ENCODE measurements around the gene EIF4G1.

Gene EIF4G1

DNA sequence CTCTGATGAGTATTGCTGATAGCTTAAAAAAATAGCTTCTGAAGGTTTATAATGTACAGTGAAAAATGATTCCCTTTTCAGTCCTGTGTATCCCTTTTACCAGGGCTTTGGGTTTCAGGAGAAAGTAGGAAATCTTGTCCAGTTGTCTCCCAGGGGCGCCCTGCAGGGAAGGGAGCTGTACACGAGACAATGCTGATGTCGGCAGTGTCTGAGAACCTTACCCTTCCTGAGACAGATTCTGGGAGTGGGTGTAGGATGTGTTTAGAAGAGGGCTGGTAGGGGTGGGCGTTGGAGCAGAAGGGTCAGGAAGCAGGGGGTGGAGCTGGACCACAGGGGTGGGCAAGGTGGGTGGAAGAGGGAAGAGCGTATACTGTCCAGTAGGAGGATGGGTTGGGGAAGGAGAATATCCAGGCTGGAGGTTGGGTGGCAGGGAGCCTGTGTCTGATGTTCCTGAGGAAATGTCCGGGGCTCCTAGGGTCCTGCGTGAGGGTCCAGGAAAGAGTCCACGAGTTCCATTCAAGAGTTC lies 58.0 kb downstream of the EIF4G1 start:
- no peak for DNase-seq

DNA sequence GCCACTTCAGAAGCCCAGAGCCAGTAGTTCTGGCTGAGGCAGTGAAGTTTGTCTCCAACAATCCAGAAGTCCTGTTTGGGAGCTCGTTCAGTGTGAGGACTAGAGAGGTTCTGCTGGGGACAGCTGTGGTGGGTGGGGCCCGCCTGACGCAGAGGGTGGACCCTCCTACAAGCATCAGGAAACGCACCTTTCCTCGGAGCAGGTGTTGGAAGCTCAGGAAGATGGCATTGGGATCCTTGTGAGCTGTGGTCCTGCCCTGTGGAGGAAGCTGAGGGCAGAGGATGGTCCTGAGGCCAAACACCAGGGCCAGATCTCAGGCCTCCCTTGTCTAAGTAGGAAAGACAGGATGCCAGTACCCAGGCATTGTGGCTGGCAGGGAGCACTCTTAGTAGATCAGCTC lies 58.5 kb downstream of the EIF4G1 start:
- no peak for DNase-seq

DNA sequence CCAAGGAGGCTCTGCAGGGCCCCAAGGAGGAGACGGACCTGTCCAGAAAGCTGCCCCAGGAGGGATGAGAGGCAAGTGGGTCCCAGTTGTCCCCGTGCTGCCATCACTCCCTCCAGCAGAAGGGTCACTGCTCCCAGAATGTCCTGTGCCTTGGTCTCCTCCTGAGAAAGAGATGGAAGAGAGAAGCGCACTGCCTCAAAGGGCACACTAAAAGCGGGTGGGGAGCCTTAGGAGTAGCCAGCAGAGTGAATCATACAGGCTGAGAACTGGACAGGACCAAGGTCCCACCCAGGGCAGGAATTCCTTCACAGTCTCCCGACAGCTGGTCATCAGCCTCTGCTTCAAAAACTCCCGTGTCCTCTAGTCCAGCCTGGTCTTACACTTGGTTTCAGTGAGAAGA lies 59.0 kb downstream of the EIF4G1 start:
- DNase-seq, result no peak

DNA sequence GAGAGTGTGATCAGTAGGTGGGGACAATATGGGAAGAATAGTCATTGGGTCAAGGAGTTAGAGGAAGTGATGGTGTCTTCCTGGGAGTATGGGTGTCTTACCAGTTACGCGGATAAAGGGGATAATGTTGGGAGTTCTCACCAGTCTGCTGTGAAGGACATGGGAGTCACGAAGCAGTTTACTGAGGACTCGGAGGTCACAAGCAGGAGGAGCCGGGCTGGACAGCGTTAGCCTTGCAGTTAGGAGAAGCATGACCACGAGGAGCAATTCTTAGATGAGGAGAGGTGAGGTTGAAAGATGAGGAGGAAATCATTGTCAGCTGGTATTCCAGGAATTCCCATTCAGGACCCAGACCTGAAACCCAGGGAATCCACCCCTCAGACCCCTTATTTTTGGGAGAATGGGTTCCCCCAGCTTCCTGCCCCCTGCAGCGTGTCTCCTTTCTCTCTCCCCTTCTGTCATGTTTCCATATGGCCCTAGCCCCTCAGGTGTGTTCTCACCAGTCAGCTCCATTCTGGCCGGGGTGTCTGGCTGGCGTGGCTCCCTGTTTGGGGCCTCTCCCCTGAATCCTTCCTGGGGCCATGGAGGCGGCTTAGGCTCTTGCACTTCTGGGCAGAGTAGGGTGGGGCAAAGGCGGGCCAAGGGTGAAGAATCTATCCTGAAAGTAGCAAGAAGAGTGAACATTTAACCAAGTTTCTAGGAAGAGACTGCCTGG lies 61.5 kb downstream of the EIF4G1 start:
- DNase-seq, result no peak

DNA sequence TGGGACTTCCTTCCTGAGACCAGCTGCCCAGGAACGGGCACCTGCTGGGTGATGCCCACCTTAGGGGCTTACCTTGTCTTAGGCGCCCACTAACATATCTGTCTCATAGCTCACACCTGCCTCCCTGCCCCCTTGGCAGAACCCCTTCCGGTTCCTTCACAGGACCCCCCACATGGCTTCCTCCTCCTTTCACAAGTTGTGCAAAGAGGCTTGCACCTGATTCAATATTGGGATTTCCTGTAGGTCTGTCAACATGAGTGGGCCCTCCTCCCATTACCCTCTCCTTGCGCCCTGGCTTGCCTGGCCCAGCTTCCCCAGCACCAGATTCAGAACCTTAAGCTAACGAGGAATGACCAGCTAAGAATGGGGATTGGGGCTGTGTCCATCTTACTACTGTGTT lies 63.0 kb downstream of the EIF4G1 start:
- DNase-seq, result no peak

DNA sequence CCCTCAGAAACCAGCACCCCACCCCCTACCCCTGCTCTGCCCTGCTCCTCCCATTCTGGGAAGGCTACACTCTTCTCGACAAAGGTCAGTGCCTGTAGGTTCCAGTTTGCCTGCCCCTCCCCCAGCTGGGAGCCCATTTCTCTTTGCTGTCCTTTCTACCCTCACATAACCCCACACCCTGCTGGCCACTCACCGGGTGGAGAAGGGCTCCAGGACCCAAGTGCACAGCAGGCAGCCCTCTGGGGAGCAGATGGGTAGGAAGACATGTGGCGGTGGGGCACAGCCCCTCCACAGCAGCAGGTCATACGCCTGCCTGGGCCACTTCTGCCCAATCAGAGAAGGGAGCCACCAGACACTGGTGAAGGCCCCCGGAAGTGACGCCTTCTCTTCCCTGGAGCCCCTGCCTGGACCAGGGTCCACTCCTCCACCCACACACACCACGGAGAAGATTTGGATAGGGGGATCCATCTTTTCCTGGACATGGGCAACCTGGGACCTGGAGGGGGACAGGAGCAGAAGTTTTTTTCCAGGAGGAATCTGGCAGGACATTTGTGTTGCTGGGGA lies 63.6 kb downstream of the EIF4G1 start, which contains the start of gene THPO:
THPO (minus strand) TSS at position 326 of the 564 bp plus-strand sequence. CDS start 1,948 bp downstream, outside the sequence.
- DNase-seq, result no peak

DNA sequence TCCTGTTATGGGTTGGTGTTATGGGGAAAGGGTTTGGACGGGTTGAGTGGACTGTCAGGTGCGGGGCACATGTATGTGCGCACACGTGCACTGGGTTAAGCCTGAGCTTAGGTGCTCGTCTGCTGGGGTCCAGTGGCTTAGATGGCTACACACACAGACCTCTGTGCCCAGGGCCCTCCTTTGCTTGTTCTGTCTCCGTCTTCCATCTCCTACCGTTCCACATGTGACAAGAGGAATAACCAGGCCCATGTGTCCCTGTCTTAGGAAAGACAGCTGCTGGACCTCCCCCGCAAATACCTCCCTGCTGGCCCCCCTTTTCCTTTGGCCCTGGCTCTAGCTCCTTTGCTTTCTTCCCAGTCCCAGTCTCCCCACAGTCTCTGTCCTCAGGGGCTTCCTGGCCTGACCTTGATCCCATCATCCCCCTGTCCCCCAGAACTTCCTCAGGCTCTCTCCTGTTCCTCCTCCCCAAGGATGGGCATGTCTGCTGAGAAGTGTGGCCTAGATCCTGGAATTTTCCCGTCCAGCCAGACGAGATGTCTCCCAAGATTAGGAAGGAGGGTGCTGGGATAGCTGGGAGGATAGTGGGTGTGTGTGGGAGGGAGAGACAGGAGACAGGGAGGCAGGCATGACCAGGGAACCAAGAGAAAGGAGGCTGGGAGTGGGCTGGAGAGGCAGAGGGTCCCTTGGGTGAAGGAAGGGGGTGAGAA lies 64.4 kb downstream of the EIF4G1 start:
- no peak for DNase-seq

DNA sequence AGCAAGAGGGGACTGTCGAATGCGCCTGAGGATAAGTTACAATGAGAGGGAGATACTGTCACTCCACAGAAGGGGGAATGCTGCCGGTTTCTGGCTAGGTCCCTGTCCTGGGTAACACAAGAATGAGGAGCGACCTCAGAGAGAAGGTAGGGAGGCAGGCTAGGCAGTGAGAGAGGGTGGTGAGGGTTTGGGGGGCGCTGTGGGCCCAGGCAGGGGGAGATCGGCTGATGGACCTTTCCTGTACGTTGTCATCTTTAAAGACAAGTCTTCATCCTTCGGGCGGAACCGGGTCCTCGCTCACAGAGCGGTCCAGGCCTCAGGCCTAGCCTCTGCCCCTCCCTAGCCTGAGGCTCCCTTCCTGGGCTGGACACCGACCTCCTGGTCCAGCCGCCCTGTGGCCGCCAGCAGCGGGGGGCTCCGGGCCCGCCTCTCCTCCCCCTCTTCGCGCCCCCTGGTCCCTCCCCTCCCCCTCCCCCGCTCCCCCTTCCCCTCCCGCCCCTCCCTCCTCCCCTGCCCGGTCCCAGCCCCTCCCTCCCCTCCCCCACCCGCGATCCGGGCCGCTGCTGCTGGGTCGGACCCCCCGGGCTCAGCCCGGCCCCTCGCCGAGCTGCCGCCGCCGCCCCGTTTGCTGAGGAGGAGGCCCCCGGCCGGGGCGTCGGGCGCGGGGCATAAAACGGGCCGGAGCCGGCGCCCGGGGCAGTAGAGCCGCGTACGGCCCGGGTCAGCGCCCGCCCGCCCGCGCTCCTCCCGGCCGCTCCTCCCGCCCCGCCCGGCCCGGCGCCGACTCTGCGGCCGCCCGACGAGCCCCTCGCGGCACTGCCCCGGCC lies 65.2 kb downstream of the EIF4G1 start, which contains the start of gene CHRD:
CHRD (plus strand) TSS at position 697 of the 827 bp plus-strand sequence. CDS start 265 bp downstream, outside the sequence.
- no peak for DNase-seq

DNA sequence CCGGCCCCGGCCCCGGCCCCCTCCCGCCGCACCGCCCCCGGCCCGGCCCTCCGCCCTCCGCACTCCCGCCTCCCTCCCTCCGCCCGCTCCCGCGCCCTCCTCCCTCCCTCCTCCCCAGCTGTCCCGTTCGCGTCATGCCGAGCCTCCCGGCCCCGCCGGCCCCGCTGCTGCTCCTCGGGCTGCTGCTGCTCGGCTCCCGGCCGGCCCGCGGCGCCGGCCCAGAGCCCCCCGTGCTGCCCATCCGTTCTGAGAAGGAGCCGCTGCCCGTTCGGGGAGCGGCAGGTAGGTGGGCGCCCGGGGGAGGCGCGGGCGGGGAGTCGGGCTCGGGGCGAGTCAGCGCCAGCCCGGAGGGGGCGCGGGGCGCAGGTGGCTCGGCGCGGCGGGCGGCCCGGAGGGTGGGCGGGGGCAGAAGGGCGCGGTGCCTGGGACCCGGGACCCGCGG lies 65.8 kb downstream of the EIF4G1 start:
- DNase-seq, result no peak

DNA sequence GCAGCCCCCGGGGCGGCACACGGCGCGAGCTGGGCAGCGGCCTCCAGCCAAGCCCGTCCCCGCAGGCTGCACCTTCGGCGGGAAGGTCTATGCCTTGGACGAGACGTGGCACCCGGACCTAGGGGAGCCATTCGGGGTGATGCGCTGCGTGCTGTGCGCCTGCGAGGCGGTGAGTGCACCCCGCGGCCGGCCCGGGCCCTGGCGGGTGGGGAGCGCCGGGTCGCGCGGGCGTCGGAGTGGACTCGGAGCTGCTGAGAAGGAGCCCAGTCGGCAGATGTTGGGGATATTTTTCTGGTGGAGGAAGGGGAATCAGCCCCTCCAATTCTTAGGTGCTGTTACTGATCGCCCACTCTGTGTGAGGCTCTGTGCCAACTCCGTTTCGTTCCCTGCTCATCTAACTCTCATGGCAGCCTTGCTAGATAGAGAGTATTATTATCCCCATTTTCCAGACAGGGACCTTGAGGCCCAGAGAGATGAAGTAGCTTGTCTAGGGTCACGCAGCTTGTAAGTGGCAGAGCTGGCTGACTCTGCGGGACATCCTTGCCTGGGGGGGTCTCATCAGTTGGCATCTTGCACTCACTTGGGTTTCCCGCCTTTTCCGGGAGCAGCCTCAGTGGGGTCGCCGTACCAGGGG lies 66.3 kb downstream of the EIF4G1 start:
- DNase-seq, result no peak

DNA sequence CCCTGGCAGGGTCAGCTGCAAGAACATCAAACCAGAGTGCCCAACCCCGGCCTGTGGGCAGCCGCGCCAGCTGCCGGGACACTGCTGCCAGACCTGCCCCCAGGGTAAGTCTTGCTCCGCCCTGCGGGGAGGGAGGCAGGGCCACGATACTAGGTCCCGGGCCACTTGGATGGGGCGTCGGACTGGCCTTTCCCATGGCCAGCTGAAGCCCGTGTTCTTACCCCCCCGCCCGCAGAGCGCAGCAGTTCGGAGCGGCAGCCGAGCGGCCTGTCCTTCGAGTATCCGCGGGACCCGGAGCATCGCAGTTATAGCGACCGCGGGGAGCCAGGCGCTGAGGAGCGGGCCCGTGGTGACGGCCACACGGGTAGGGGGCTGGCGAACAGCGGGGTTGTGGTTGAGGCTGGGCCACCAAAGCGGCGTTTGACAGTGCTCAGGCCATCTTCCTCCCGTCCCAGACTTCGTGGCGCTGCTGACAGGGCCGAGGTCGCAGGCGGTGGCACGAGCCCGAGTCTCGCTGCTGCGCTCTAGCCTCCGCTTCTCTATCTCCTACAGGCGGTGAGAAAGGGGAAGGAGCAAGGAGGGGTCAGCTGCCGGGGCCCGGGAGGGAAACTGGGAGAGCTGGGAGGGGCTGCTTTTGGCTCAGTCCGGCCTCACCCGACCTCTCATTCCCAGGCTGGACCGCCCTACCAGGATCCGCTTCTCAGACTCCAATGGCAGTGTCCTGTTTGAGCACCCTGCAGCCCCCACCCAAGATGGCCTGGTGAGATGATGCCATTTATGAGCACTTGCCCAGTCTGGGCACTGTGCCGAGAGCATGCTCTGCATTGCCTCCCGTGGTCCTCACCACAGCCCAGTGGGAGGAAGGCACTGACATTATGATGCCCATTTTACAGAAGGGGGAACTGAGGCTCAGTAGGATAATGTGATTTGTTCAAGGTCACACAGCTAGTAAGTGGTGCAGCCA lies 67.1 kb downstream of the EIF4G1 start:
- no peak for DNase-seq

DNA sequence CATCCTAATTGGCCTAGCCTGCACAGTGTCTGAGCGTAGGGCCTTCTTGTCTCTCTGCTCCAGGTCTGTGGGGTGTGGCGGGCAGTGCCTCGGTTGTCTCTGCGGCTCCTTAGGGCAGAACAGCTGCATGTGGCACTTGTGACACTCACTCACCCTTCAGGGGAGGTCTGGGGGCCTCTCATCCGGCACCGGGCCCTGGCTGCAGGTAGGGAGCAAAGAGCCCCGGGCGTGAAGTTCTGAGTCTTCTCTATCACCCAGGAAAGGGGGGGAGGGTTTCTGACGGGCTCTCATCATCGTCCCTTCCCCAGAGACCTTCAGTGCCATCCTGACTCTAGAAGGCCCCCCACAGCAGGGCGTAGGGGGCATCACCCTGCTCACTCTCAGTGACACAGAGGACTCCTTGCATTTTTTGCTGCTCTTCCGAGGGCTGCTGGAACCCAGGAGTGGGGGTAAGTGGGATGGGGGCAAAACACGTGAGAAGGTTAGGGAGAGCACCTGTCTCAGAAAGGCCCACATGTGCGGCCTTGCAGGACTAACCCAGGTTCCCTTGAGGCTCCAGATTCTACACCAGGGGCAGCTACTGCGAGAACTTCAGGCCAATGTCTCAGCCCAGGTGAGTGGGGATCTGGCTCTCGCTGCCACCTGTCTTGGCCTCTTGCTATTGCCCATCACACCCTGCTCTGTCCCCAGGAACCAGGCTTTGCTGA lies 68.1 kb downstream of the EIF4G1 start:
- DNase-seq, result no peak

DNA sequence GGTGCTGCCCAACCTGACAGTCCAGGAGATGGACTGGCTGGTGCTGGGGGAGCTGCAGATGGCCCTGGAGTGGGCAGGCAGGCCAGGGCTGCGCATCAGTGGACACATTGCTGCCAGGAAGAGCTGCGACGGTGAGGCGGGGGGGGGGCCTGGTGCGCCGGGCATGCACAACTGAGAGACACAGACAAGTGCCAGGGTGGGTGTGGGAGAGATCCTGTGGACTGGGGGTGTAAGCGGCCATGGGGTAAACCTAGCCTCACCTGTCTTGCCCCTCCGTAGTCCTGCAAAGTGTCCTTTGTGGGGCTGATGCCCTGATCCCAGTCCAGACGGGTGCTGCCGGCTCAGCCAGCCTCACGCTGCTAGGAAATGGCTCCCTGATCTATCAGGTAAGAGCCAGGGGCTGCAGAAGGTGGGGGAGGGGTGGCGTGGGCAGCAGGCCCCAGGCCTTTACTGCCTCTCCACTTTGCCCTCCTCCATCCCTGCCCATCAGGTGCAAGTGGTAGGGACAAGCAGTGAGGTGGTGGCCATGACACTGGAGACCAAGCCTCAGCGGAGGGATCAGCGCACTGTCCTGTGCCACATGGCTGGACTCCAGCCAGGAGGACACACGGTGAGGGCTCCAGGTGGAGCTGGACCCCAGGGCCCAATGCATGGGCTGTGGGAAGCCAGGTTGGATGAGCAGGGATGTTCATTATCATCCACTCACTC lies 68.8 kb downstream of the EIF4G1 start:
- DNase-seq, result no peak

DNA sequence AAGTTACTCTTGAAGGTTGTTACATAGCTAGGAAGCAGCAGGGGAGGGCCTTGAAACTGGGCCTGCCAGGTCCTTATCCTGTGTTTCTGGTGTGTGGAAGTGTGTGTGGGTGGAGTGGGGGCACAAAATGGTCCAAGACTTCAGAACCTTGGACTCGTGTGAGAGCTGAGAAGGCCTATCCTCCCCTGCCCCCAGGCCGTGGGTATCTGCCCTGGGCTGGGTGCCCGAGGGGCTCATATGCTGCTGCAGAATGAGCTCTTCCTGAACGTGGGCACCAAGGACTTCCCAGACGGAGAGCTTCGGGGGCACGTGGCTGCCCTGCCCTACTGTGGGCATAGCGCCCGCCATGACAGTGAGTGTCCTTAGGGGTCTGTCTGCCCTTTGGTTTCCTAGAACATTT lies 69.9 kb downstream of the EIF4G1 start:
- DNase-seq, result no peak

Data from CD4-positive, alpha-beta T cell treated with Interferon gamma for 1 hour (primary cell).